Parathyroid adenoma (tissue), 2 donors: ENCODE results near the gene CFB.

Experiments used
- H2AFZ ChIP-seq: fragments of 300-600 bp; sonication (generic); one replicate; pipeline ENCODE4 v1.7.0; 2017; ENCODE audit warnings: antibody characterized with exemption, mild to moderate bottlenecking
- H3K27ac ChIP-seq: fragments of 300-600 bp; sonication (generic); one replicate; pipeline ENCODE4 v1.7.0; 2017
- H3K27me3 ChIP-seq: fragments of 300-600 bp; sonication (generic); one replicate; pipeline ENCODE4 v1.7.0; 2017; ENCODE audit warnings: low read length; ENCODE audit not compliant: control insufficient read depth, insufficient read depth
- H3K36me3 ChIP-seq: fragments of 300-600 bp; sonication (generic); one replicate; pipeline ENCODE4 v1.7.0; 2017; ENCODE audit warnings: low read length; ENCODE audit not compliant: control insufficient read depth, insufficient read depth
- H3K4me1 ChIP-seq: fragments of 300-600 bp; sonication (generic); one replicate; pipeline ENCODE4 v1.7.0; 2017; ENCODE audit warnings: control low read depth
- H3K4me2 ChIP-seq: fragments of 300-600 bp; sonication (generic); one replicate; pipeline ENCODE4 v1.7.0; 2017; ENCODE audit warnings: low read length
- H3K4me3 ChIP-seq: fragments of 300-600 bp; sonication (generic); one replicate; pipeline ENCODE4 v1.7.0; 2017; ENCODE audit warnings: low read depth, low read length
- H3K79me2 ChIP-seq: fragments of 300-600 bp; sonication (generic); one replicate; pipeline ENCODE4 v1.7.0; 2017; ENCODE audit warnings: control low read depth
- H3K9ac ChIP-seq: fragments of 300-600 bp; sonication (generic); one replicate; pipeline ENCODE4 v1.7.0; 2017; ENCODE audit warnings: mild to moderate bottlenecking
- H3K9me3 ChIP-seq: fragments of 300-600 bp; sonication (generic); one replicate; pipeline ENCODE4 v1.7.0; 2017; ENCODE audit warnings: low read length; ENCODE audit not compliant: control insufficient read depth
- CTCF ChIP-seq: fragments of 300-600 bp; sonication (generic); IDR thresholded peaks from one replicate; pipeline ENCODE4 v1.7.0; 2017; ENCODE audit warnings: antibody characterized with exemption, mild to moderate bottlenecking
- donor health status: primary hyperparathyroidism.

Gene CFB

GRCh38 chr6:31946370-31946885, 533 bp downstream of the CFB start:
- Histone ChIP-seq H3K27ac (peak overlapping the region; percentile 94), H3K4me3 (peak overlapping the region; percentile 11), H3K9me3 (no peaks in the 10 kb centered on the region), H3K9ac (peak overlapping the region; percentile 2), H3K4me1 (peaks cover 43% of the 10 kb centered on the region), H3K27me3 (no peaks in the 10 kb centered on the region), H2AFZ (peak overlapping the region; percentile 62), H3K4me2 (peak overlapping the region; percentile 75), H3K79me2 (peaks cover 6% of the 10 kb centered on the region), H3K36me3 (no peaks in the 10 kb centered on the region)
- no peak for TF ChIP-seq CTCF

GRCh38 chr6:31947070-31947675, 1.3 kb downstream of the CFB start:
- Histone ChIP-seq H3K9me3 (no peaks in the 10 kb centered on the region), H3K4me3 (no peak overlapping the region), H3K9ac (no peak overlapping the region), H3K27me3 (no peaks in the 10 kb centered on the region), H3K4me2 (no peak overlapping the region), H3K36me3 (no peaks in the 10 kb centered on the region), H3K79me2 (peaks cover 6% of the 10 kb centered on the region), H3K27ac (peak overlapping the region; percentile 94), H2AFZ (no peak overlapping the region), H3K4me1 (peaks cover 48% of the 10 kb centered on the region)
- no peak for TF ChIP-seq CTCF

GRCh38 chr6:31947864-31948263, 2.0 kb downstream of the CFB start:
- no peak overlapping the region for H2AFZ ChIP-seq
- H3K9ac ChIP-seq = no peak overlapping the region
- H3K4me3 ChIP-seq = no peak overlapping the region
- peaks cover 6% of the 10 kb centered on the region for H3K79me2 ChIP-seq
- H3K36me3 ChIP-seq = no peaks in the 10 kb centered on the region
- no peak overlapping the region for H3K4me2 ChIP-seq
- peaks cover 50% of the 10 kb centered on the region for H3K4me1 ChIP-seq
- peak overlapping the region; percentile 94 for H3K27ac ChIP-seq
- H3K9me3 ChIP-seq = no peaks in the 10 kb centered on the region
- H3K27me3 ChIP-seq = no peaks in the 10 kb centered on the region
- no peak for TF ChIP-seq CTCF

GRCh38 chr6:31948306-31948705, 2.4 kb downstream of the CFB start:
- Histone ChIP-seq H2AFZ (no peak overlapping the region), H3K79me2 (peaks cover 6% of the 10 kb centered on the region), H3K4me1 (peaks cover 50% of the 10 kb centered on the region), H3K9me3 (no peaks in the 10 kb centered on the region), H3K27ac (peak overlapping the region; percentile 94), H3K4me3 (no peak overlapping the region), H3K36me3 (no peaks in the 10 kb centered on the region), H3K9ac (no peak overlapping the region), H3K4me2 (no peak overlapping the region), H3K27me3 (no peaks in the 10 kb centered on the region)
- TF ChIP-seq CTCF = no peak
